Naive B cell (primary cell): ENCODE results near the gene GUK1. TPM values are rescaled to one million over a fixed set of nuclear protein-coding genes. Genes with fewer than 3 reads are reported as not detected.
A peak's percentile ranks its signal among the peaks of the same experiment; 100 is the strongest.

ENCODE experiments used
- ATAC-seq, 2 donors: fragments of 150-1000 bp; cut with Tn5 transposase; 2 replicates each; pipeline ENCODE4 v1.10.0; 2021; ENCODE audit warnings: low read depth in 2 of 2, mild to moderate bottlenecking in 2 of 2, moderate library complexity in 2 of 2
- DNase-seq: peaks from one replicate; pipeline ENCODE4 v3.0.0; 2022
- H3K27ac Mint-ChIP-seq, 6 donors: one replicate each; pipeline ENCODE4 v1.8.0; 2020 to 2022; ENCODE audit warnings: mild to moderate bottlenecking in 6 of 6, mixed read lengths in 6 of 6, moderate library complexity in 5 of 6, inconsistent platforms in 2 of 6
- H3K27me3 Mint-ChIP-seq, 3 donors: one replicate each; pipeline ENCODE4 v1.8.0; 2021 to 2022; ENCODE audit warnings: mixed read lengths in 3 of 3, mild to moderate bottlenecking in 1 of 3
- H3K36me3 Mint-ChIP-seq, 2 donors: one replicate each; pipeline ENCODE4 v1.8.0; 2020 to 2022; ENCODE audit warnings: mixed read lengths in 2 of 2, inconsistent platforms in 1 of 2, mild to moderate bottlenecking in 1 of 2
- H3K4me1 Mint-ChIP-seq, 3 donors: one replicate each; pipeline ENCODE4 v1.8.0; 2020 to 2022; ENCODE audit warnings: mixed read lengths in 3 of 3, inconsistent platforms in 1 of 3, mild to moderate bottlenecking in 1 of 3, moderate library complexity in 1 of 3
- H3K4me3 Mint-ChIP-seq, 8 donors: one replicate each; pipeline ENCODE4 v1.8.0; 2020 to 2022; ENCODE audit warnings: mild to moderate bottlenecking in 8 of 8, mixed read lengths in 8 of 8, moderate library complexity in 8 of 8, inconsistent platforms in 2 of 8
- H3K9me3 Mint-ChIP-seq, 7 donors: one replicate each; pipeline ENCODE4 v1.8.0; 2020 to 2022; ENCODE audit warnings: mixed read lengths in 7 of 7, mild to moderate bottlenecking in 5 of 7, inconsistent platforms in 2 of 7, moderate library complexity in 1 of 7
- polyA plus RNA-seq, 6 donors: library from polyadenylated mRNA; unstranded; fragments of 300-500 nt; fragmentation: Illumina TruSeq; gene quantifications; one replicate each; pipeline ENCODE4 v1.2.3, GENCODE V29; 2021; ENCODE audit warnings: low read depth in 6 of 6

Gene GUK1
- polyA plus RNA-seq: 100 to 1,000 TPM; 190 to 350 (median 220) TPM

GRCh38 chr1:228139931-228140723, at the start of gene GUK1:
GUK1 (plus strand) TSS chr1:228140279; CDS start chr1:228140303, 24 bp downstream.
- peak; percentile 76 to 77 for ATAC-seq
- H3K27me3 Mint-ChIP-seq: no peaks in the 10 kb centered on the region
- H3K4me3 Mint-ChIP-seq: peak within 1 kb of the TSS; percentile 84 to 98 (median 97)
- peaks cover 0 to 2% (median 0%) of the 10 kb centered on the region in 7 donors for H3K9me3 Mint-ChIP-seq
- DNase-seq: peak; percentile 100
- H3K4me1 Mint-ChIP-seq: peaks cover 39 to 66% (median 65%) of the 10 kb centered on the region in 3 donors
- no peaks in the 10 kb centered on the region for H3K36me3 Mint-ChIP-seq
- H3K27ac Mint-ChIP-seq: peak within 1 kb of the TSS; percentile 93 to 100 (median 100)

GRCh38 chr1:228090613-228091081, 49.4 kb upstream of the GUK1 start:
- H3K4me3 Mint-ChIP-seq: peak overlapping the region in 4 of 8 donors; percentile 54 to 85 (median 72)
- H3K27ac Mint-ChIP-seq: peak overlapping the region in 4 of 6 donors; percentile 27 to 56 (median 46)
- ATAC-seq (peak in 1 of 2 donors; percentile 9), DNase-seq (no peak)
- H3K36me3 Mint-ChIP-seq: peaks cover 13 to 15% of the 10 kb centered on the region in 2 donors
- H3K4me1 Mint-ChIP-seq: peaks cover 63 to 87% (median 83%) of the 10 kb centered on the region in 3 donors
- H3K9me3 Mint-ChIP-seq: peaks cover 3 to 17% (median 12%) of the 10 kb centered on the region in 7 donors
- H3K27me3 Mint-ChIP-seq: no peaks in the 10 kb centered on the region

DNA sequence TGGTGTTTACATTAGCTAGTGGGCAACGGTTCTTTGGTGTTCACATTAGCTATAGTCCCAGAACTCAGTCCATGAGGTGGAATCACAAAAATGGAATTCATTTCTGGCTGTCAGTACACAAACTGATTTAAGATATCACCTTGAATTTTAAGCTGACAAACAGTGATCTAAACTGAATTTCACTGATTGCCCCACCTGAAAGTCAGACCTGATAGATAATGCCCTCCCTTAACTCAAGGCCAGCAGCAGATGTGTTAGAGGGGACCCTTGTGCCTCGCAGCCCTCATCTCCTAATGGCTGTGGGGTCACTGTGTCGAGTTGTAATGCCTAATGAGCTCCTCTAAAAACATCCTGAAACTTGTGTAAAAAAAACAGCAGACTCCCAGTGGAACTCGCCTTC, 49.0 kb upstream of the GUK1 start:
- Mint-ChIP-seq H3K4me3 (peak overlapping the region in 5 of 8 donors; percentile 30 to 56 (median 32)), H3K27me3 (no peaks in the 10 kb centered on the region), H3K36me3 (peaks cover 17 to 18% of the 10 kb centered on the region in 2 donors), H3K9me3 (peaks cover 3 to 19% (median 12%) of the 10 kb centered on the region in 7 donors), H3K27ac (peak overlapping the region in 3 of 6 donors; percentile 27 to 56 (median 39)), H3K4me1 (peaks cover 63 to 87% (median 83%) of the 10 kb centered on the region in 3 donors)
- DNase-seq: no peak
- no peak for ATAC-seq

GRCh38 chr1:228092342-228093049, 47.6 kb upstream of the GUK1 start:
- peaks cover 57 to 76% (median 70%) of the 10 kb centered on the region in 3 donors for H3K4me1 Mint-ChIP-seq
- H3K4me3 Mint-ChIP-seq: peak overlapping the region in 3 of 8 donors; percentile 9 to 72 (median 51)
- H3K36me3 Mint-ChIP-seq: peaks cover 17 to 18% of the 10 kb centered on the region in 2 donors
- peak overlapping the region in 4 of 6 donors; percentile 43 to 66 (median 59) for H3K27ac Mint-ChIP-seq
- H3K9me3 Mint-ChIP-seq: peaks cover 3 to 19% (median 12%) of the 10 kb centered on the region in 7 donors
- H3K27me3 Mint-ChIP-seq: no peaks in the 10 kb centered on the region
- DNase-seq (no peak), ATAC-seq (no peak)

GRCh38 chr1:228093050-228093906, 46.8 kb upstream of the GUK1 start:
- no peak for ATAC-seq
- no peaks in the 10 kb centered on the region for H3K27me3 Mint-ChIP-seq

DNA sequence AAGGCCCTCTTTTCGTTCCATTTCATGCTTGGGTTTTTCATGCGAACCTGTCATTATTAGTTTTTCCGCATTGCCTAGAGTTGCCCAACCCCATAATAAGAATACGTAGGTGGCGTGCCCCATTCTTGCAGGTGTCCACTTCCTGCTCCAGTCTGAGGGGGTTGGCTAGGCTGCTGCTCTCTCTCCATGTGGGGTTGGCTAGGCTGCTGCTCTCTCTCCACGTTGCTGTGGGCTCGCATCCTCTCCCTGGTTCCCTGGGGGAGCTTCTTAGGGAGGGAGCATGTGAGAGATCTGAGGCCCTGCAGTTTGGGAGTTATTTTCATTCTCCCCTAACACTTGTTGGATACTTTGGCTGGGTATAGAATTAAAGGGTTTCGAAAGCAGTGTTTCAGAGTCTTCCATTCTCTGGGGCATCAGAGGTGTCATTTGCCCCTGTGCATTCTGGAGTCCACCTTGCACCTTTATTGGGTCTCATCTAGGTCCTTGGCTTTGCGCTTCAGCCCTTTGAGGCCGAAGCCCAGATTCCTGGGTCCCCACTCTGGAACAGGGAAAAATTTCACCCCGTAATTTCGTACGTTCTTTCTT, 45.6 kb upstream of the GUK1 start:
- Mint-ChIP-seq H3K36me3 (peaks cover 17 to 18% of the 10 kb centered on the region in 2 donors), H3K4me1 (peaks cover 45 to 69% (median 57%) of the 10 kb centered on the region in 3 donors), H3K4me3 (peak overlapping the region in 2 of 8 donors; percentile 29 to 56), H3K9me3 (peaks cover 3 to 19% (median 12%) of the 10 kb centered on the region in 7 donors), H3K27ac (peak overlapping the region in 2 of 6 donors; percentile 7 to 32), H3K27me3 (no peaks in the 10 kb centered on the region)
- DNase-seq (no peak), ATAC-seq (no peak)

More at GRCh38 chr1:228093050-228093906, 46.8 kb upstream of the GUK1 start:
- peaks cover 17 to 18% of the 10 kb centered on the region in 2 donors for H3K36me3 Mint-ChIP-seq
- H3K9me3 Mint-ChIP-seq: peaks cover 3 to 19% (median 12%) of the 10 kb centered on the region in 7 donors
- peaks cover 51 to 73% (median 62%) of the 10 kb centered on the region in 3 donors for H3K4me1 Mint-ChIP-seq
- no peak overlapping the region for H3K27ac Mint-ChIP-seq
- peak overlapping the region in 1 of 8 donors; percentile 12 for H3K4me3 Mint-ChIP-seq
- DNase-seq: no peak

DNA sequence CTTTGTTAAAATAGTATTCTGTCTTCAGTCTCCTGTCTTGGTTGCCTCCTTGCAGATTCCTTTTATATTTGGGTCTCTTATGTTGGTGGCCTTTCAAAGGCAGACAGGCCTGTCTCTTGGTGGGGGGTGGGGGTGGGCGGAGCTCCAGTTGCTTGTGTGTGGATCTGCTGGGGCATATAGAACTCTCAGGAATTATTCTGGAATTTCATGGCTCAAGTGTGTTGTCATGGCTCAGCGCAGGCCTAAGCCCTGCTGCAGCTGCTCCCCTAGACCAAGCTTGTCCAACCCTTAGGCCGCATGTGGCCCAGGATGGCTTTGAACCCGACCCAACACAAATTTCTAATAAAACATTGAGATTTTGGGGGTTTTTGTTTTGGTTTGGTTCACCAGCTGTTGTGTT, 44.9 kb upstream of the GUK1 start:
- peaks cover 17 to 18% of the 10 kb centered on the region in 2 donors for H3K36me3 Mint-ChIP-seq
- DNase-seq: no peak
- ATAC-seq: no peak
- H3K4me1 Mint-ChIP-seq: peaks cover 39 to 67% (median 51%) of the 10 kb centered on the region in 3 donors
- peak overlapping the region in 1 of 6 donors; percentile 88 for H3K27ac Mint-ChIP-seq
- H3K4me3 Mint-ChIP-seq: peak overlapping the region in 1 of 8 donors; percentile 29
- peaks cover 3 to 19% (median 12%) of the 10 kb centered on the region in 7 donors for H3K9me3 Mint-ChIP-seq
- no peaks in the 10 kb centered on the region for H3K27me3 Mint-ChIP-seq

DNA sequence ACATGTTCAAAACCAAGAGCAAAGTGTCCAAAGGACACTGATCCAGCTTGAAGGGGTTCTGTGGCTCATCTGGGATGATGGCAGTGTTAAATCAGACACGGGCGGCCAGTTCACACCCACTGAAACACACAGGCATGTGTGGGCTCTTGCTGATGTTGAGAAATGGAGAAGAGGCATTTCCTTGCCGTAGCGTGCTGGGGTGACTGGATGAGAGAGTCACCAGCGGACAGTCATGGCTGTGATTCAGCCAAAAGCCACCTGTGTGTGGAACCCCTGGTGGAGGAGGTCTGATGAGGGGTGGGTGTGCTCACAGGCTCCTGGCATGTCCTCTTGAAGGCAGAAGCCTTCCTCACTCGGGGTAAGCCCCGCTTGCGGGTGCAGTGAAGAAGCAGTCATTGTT, 44.1 kb upstream of the GUK1 start:
- H3K27me3 Mint-ChIP-seq: no peaks in the 10 kb centered on the region
- no peak for ATAC-seq
- H3K36me3 Mint-ChIP-seq: peaks cover 17 to 18% of the 10 kb centered on the region in 2 donors
- peak overlapping the region in 2 of 6 donors; percentile 13 to 65 for H3K27ac Mint-ChIP-seq
- H3K4me1 Mint-ChIP-seq: peaks cover 33 to 59% (median 43%) of the 10 kb centered on the region in 3 donors
- peak overlapping the region in 1 of 8 donors; percentile 59 for H3K4me3 Mint-ChIP-seq
- H3K9me3 Mint-ChIP-seq: peaks cover 3 to 19% (median 12%) of the 10 kb centered on the region in 7 donors
- DNase-seq: no peak

DNA sequence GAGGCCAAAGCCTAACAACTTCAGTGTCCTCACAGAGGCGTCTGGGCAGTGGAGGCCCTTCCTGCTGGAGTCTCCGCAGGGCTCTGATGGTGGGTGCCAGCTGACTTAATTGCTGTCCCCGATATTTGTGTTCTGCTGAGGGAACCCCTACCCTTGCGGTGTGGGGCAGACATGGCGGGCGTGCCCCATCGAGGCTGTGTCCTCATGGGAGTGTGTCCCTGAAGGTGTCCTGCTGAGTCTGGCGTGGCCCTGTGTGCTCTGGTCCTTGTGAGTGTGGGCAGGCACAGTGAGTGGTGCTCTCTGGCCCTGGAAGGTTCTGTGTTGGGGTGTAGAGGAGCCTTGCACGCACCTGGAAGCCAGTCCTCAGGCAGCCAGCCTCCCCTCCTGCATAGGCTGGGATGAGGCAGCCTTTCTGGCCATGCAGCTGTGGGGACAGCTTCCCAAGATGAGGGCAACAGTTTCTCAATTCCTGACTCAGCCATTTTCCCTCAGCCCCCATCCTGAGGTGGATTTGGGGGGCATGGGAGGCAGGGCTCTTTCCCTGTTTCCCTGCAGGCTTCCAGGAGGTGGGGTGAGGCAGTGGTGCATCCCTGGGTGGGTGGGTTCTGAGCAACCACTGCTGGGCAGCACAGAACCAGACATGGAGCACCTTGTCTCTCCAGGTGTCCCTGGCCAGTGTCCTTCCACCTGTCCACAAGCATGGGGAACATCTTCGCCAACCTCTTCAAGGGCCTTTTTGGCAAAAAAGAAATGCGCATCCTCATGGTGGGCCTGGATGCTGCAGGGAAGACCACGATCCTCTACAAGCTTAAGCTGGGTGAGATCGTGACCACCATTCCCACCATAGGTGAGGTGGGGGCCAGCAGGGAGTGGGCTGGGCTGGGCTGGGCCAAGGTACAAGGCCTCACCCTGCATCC, 43.4 kb upstream of the GUK1 start:
- Mint-ChIP-seq H3K27me3 (no peaks in the 10 kb centered on the region), H3K4me1 (peaks cover 32 to 58% (median 43%) of the 10 kb centered on the region in 3 donors), H3K4me3 (no peak overlapping the region), H3K9me3 (peaks cover 3 to 19% (median 12%) of the 10 kb centered on the region in 7 donors), H3K27ac (peak overlapping the region in 1 of 6 donors; percentile 40), H3K36me3 (peaks cover 17 to 18% of the 10 kb centered on the region in 2 donors)
- no peak for ATAC-seq
- no peak for DNase-seq

GRCh38 chr1:228097333-228098081, 42.6 kb upstream of the GUK1 start:
- peaks cover 17 to 18% of the 10 kb centered on the region in 2 donors for H3K36me3 Mint-ChIP-seq
- ATAC-seq (no peak), DNase-seq (no peak)
- peaks cover 3 to 19% (median 12%) of the 10 kb centered on the region in 7 donors for H3K9me3 Mint-ChIP-seq
- H3K4me3 Mint-ChIP-seq: peak overlapping the region in 3 of 8 donors; percentile 2 to 25 (median 21)
- peak overlapping the region in 3 of 6 donors; percentile 40 to 95 (median 88) for H3K27ac Mint-ChIP-seq
- H3K27me3 Mint-ChIP-seq: no peaks in the 10 kb centered on the region
- H3K4me1 Mint-ChIP-seq: peaks cover 29 to 58% (median 34%) of the 10 kb centered on the region in 3 donors
